Keratinocyte (primary cell): Measurements from ENCODE around the gene SEMA3F.

Experiments
- EZH2 ChIP-seq: IDR thresholded peaks from one replicate; pipeline ENCODE4 v1.6.1; 2012; ENCODE audit warnings: inconsistent platforms, mild to moderate bottlenecking, low read length, moderate library complexity
- TF ChIP-seq, protein P1 (sequence below), 3 experiments: IDR thresholded peaks in 1 of 3; conservative IDR thresholded peaks in 1 of 3; optimal IDR thresholded peaks in 1 of 3; 2 replicates in 2 of 3; 3 replicates in 1 of 3; pipeline versions ENCODE3 to v1.5.1; 2011; ENCODE audit warnings: low read length in 3 of 3, mild to moderate bottlenecking in 3 of 3, moderate library complexity in 2 of 3, control low read depth in 1 of 3, inconsistent platforms in 1 of 3; ENCODE audit not compliant: insufficient read depth in 2 of 3; ENCODE audit errors: extremely low read depth in 1 of 3

GRCh38 chr3:50173685-50174516, 18.8 kb downstream of the SEMA3F start:
- TF ChIP-seq, protein P1, sequence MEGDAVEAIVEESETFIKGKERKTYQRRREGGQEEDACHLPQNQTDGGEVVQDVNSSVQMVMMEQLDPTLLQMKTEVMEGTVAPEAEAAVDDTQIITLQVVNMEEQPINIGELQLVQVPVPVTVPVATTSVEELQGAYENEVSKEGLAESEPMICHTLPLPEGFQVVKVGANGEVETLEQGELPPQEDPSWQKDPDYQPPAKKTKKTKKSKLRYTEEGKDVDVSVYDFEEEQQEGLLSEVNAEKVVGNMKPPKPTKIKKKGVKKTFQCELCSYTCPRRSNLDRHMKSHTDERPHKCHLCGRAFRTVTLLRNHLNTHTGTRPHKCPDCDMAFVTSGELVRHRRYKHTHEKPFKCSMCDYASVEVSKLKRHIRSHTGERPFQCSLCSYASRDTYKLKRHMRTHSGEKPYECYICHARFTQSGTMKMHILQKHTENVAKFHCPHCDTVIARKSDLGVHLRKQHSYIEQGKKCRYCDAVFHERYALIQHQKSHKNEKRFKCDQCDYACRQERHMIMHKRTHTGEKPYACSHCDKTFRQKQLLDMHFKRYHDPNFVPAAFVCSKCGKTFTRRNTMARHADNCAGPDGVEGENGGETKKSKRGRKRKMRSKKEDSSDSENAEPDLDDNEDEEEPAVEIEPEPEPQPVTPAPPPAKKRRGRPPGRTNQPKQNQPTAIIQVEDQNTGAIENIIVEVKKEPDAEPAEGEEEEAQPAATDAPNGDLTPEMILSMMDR (optimal IDR thresholded peaks at IDR 0.05 in 1 of 3, IDR thresholded peaks at IDR 0.05 in 1 of 3, conservative IDR thresholded peaks at IDR 0.05 in 1 of 3; ENCODE audit: extremely low read depth in 1 of 3, insufficient read depth in 2 of 3, low read length in 3 of 3), result no peak
- no peak for TF ChIP-seq EZH2
